Inflammatory macrophage (primary cell): ENCODE data around the gene KLLN.
"Not testable (repeated sequence)": the region's sequence is repeated elsewhere in the genome, so short reads cannot be mapped to it uniquely, and the experiment has no call there.

ENCODE experiments used
- DNase-seq, 2 donors: peaks; one replicate each; pipeline ENCODE4 v3.0.0-alpha.2; 2020 to 2022
- total RNA-seq, 18 experiments: gene quantifications; one replicate each; lab custom pipeline; 2026; ENCODE audit warnings: mixed read lengths in 6 of 18, inconsistent platforms in 2 of 18; lab: John Stamatoyannopoulos, UW

KLLN gene
- 0 to 1.1 (median 0.42) reads per million in 18 experiments for total RNA-seq

DNA sequence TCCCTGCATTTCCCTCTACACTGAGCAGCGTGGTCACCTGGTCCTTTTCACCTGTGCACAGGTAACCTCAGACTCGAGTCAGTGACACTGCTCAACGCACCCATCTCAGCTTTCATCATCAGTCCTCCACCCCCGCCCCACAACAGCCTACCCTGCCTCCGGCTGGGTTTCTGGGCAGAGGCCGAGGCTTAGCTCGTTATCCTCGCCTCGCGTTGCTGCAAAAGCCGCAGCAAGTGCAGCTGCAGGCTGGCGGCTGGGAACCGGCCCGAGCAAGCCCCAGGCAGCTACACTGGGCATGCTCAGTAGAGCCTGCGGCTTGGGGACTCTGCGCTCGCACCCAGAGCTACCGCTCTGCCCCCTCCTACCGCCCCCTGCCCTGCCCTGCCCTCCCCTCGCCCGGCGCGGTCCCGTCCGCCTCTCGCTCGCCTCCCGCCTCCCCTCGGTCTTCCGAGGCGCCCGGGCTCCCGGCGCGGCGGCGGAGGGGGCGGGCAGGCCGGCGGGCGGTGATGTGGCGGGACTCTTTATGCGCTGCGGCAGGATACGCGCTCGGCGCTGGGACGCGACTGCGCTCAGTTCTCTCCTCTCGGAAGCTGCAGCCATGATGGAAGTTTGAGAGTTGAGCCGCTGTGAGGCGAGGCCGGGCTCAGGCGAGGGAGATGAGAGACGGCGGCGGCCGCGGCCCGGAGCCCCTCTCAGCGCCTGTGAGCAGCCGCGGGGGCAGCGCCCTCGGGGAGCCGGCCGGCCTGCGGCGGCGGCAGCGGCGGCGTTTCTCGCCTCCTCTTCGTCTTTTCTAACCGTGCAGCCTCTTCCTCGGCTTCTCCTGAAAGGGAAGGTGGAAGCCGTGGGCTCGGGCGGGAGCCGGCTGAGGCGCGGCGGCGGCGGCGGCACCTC lies at the start of gene KLLN, which contains the start of gene PTEN:
TSS of gene KLLN (minus strand) at position 481 of the 891 bp plus-strand sequence. CDS start 1,046 bp downstream, outside the sequence.
TSS of gene PTEN (plus strand) at position 573 of the 891 bp plus-strand sequence. CDS start 845 bp downstream, outside the sequence.
- DNase-seq: peak; percentile 88 to 90

DNA sequence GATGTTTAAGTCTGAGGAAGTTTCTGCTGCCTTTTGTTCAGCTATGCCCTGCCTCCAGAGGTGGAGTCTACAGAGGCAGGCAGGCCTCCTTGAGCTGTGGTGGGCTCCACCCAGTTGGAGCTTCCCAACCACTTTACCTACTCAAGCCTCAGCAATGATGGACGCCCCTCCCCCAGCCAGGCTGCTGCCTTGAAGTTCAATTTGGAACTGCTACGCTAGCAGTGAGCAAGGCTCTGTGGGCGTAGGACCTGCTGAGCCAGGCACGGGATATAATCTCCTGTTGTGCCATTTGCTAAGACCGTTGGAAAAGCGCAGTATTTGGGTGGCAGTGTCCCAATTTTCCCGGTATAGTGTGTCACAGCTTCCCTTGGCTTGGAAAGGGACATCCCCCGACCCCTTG lies 40.1 kb upstream of the KLLN start:
- DNase-seq: not testable (repeated sequence)

- not testable (repeated sequence) for DNase-seq
These were observed 34.6 kb upstream of the KLLN start for GRCh38 chr10:87897957-87898356.

DNA sequence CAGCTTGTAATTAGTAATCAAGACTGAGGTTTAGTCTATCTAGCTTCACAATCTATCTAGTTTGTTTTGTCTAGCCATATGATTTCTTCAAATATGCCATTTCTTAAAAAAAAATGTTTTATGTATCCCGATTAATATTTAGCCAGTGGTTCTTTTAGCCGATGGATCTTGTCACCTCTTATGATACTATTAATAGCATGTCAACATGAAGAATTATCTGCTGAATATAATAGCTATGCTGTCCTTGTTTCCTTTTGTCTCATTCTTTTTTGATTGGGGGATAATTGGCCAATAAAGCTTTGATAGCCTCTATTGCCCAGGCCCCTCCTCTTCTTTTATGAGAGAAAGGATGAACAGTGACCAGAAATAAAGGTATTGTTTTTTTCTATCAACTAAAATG lies 32.9 kb upstream of the KLLN start:
- DNase-seq: no peak

- no peak for DNase-seq
These were observed 32.1 kb upstream of the KLLN start for GRCh38 chr10:87895430-87895829.

- no peak for DNase-seq
These were observed 24.4 kb upstream of the KLLN start for GRCh38 chr10:87887548-87888289.

DNA sequence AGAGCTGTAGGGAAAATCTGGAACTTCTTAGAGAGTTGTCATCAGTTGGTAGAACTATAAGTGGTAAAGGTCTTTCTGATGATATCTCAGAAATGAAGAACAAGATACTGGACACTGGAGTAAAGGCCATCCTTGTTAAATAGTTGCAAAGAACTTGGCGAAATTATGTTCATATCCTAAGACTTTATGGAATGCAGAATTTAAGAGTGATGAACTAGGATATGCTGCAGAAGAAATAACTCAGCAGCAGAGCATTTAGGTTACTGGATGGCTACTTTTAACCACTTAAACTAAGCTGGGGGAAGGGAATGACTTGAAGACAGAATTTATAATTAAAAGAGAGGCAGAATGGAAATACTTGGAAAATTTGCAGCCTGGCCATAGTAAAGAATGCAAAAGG lies 23.8 kb upstream of the KLLN start:
- no peak for DNase-seq

GRCh38 chr10:87886635-87887034 lies 23.3 kb upstream of the KLLN start:
- no peak for DNase-seq

DNA sequence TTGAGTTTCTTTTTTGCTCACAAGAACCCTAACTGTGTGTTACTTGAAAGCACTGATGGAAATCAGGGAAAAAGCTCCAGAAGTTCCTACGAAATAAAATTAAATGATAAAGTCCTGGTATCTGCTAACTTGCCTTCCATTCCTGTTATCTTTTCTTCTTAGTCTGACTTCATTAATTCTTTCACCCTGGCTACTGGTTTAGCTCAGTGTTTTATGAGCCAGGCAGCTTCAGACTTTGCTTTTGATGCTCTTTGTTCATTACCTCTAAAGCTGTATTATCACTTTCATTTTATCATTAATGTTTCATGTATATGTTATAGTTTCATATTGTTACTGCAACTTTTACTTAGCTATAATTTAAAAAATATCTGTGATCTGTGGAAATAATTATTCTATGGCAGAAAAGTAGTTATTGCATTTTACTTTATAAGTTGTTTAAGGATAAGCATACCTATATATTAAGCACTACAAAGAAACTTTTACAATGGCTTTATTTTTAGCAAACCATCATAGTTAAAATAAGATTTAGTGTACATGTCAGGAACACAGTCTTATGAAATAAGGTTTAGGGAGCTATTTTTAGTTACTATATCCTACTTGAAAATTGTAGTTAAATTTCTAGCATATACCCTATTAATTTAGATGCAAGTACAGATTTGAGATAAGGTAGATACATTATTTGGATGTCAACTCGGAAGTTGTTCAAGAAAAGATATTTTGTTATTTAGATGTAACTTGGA lies 19.4 kb upstream of the KLLN start:
- DNase-seq: no peak

DNA sequence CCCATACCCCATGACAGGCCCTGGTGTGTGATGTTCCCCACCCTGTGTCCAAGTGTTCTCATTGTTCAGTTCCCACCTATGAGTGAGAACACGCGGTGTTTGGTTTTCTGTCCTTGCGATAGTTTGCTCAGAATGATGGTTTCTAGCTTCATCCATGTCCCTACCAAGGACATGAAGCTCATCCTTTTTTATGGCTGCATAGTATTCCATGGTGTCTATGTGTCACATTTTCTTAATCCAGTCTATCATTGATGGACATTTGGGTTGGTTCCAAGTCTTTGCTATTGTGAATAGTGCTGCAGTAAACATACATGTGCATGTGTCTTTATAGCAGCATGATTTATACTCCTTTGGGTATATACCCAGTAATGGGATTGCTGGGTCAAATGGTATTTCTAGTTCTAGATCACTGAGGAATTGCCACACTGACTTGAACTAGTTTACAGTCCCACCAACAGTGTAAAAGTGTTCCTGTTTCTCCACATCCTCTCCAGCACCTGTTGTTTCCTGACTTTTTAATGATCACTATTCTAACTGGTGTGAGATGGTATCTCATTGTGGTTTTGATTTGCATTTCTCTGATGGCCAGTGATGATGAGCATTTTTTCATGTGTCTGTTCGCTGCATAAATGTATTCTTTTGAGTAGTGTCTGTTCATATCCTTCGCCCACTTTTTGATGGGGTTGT lies 18.2 kb upstream of the KLLN start:
- DNase-seq: not testable (repeated sequence)

DNA sequence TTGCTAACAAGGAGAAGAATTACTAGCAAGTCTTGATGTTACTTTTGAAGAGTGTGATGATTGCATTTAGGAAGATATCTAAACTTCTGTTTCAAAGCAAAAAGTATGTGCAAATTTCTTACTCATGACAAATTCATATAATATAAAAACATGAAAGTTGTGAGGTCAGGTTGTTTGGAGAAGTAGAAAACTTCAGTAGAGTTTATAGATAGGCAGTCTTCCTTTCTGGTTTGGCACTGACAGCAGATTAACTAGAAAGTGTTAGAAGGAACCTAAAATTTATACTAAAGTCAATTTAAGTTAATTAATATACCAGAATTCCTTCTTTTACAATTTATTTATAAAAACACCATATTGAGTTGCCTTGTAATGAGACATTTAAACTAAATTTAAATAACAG lies 17.0 kb upstream of the KLLN start:
- no peak for DNase-seq

DNA sequence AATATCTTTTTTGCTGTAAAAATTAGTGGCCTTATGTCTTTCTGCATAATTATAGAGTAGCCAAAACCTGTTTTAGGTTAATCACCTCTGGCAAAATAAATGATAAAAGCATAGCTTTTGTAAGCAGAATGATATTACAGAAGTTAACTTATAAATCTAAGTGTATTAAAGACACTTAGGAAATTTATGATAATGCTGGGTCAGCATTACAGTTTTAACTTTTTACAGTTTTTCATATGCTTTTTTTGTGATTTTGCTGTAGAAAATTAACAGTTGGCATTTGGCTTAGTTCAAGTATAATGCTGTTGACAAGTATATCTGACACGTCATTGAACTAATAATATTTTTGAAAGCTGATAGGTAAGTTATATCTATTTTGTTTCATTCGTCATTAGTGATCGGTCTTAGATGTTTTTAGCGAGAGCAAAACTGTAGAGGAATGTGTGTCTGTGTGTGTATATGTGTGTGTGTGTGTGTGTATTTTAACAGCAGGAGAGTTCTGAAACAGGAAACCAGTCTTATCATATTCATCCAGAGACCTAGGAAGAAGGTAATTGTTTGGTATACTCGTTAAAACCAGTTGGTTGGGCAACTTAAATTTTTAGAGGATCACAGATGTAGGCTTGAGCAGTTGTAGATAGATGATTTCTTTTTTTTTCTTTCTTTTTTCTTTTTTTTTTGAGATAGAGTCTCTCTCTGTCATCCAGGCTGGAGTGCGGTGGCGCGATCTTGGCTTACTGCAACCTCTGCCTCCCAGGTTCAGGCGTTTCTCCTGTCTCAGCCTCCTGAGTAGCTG lies 15.5 kb upstream of the KLLN start:
- DNase-seq: no peak

DNA sequence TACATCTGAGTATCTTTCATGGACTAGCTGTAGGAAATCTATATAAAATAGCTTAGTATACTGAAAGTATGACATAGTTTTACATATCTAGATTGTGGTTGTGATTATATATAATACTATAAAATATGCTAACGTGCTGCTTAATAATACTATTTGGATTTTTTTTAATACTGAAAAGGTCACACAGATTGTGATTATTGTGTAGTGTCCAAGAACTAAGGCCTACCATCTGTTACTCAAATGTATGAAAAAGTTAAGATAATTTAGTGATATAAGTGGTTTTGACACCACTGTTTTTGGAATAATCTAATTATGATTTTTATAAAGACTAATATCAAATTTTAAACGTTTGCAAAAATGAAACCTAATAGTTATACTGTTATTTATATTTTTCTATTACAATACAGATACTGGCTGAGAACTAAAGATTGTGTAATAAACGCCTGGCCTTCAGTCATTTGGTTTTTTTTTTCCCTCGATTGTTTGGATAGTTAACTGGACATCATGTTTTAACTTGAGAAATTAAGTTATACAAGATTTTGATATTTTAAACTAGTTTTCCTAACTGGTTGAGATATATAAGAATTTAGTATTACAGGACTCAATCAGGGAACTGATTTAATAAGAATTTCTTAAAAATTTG lies 12.7 kb upstream of the KLLN start:
- DNase-seq: no peak

DNA sequence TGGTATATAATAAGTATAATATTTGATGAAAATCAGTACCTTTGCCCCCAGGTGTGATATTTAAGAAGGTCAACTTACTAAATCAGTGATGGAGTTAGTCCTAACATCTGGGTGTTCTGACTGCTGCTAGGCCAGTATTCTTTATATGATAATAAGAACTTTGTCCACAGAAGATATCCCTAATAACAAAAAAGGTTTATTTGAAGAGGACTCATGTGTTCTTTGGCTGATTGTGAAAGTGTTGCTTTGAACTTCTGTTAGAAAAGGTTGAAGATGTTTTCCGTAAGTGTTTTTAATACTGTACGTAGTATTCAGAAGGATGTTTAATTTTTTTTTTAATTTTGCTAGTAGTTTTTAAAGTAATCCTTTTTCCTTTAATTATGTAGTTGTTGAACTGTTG lies 10.3 kb upstream of the KLLN start:
- DNase-seq: no peak

- DNase-seq: no peak
These were observed 9.5 kb upstream of the KLLN start for GRCh38 chr10:87872828-87873227.

- DNase-seq: no peak
These were observed 6.6 kb upstream of the KLLN start for GRCh38 chr10:87869773-87870551.

DNA sequence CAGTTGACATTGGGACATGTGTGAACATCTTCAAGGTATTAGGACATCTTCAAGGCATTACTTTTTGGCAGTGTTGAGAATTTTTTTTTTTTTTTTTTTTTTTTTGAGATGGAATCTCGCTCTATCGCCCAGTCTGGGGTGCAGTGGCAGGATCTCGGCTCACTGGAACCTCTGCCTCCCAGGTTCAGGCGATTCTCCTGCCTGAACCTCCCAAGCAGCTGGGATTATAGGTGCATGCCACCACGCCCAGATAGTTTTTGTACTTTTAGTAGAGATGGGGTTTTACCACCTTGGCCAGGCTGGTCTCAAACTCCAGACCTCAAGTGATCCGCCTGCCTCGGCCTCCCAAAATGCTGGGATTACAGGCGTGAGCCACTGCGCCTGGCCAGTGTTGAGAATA lies 5.8 kb upstream of the KLLN start:
- DNase-seq: not testable (repeated sequence)

DNA sequence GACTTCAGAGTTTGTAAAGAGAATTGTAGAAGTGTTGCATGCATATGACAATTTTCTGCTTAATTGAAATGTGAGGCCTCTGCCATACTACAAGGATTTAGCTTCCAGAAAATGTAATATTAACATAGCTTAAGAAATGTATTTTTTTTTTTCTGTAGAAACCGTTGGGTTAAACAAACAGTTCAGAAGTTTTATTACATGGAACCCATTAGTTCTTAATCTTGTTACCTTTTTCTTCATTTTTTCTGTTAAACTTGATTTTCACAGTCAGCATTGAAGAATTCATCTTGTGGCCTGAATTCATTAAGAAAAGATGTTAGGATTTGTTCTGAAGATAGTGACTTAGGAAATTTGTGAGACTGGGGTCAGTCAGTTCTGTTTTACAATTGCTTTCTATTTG lies 4.9 kb upstream of the KLLN start:
- DNase-seq: no peak

DNA sequence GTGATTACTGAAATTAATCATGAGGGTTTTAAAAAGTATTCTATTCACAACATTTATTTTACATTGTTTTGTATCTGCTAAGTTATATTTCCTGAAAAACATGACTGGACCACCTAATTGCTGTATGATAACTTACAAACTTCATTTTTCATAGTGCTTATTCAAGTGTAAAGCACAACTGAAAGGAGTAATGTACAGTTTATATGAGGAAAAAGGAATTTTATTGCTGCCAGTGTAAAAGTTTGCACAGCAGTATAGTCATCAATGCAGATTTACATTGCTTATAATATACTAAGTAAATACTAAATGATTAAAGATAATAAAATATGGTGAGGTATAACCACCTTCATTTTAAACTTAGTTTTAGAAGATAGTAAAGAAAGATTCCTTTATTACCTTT lies 4.1 kb upstream of the KLLN start:
- DNase-seq: no peak

- no peak for DNase-seq
These were observed 3.2 kb upstream of the KLLN start for GRCh38 chr10:87866412-87866974.
